Measurements from ENCODE around the gene LPP. TPM values are rescaled to one million over a fixed set of nuclear protein-coding genes. Genes with fewer than 3 reads are reported as not detected.

LPP gene
- total and polyA plus RNA-seq, 4 donors = 11.1 to 219 (median 66.5) TPM

DNA sequence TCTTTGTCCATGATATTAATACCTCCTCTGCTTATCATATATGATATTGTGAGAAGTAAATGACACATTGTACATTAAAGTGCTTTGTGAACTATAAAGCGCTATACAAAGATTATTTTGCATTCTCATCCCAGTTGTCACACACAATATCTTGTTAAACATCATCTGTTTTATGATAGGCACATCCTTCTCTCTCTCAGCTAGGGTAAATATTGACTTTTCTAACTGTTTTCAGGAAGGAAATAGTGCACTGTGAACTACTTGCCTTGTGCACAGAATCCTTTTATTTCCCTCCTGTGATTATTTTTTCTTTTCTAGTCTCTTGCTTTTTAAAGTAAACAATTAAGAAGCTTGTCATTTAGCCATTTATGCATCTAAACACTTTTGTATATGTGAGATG is 388.2 kb downstream of the LPP start:
- Histone ChIP-seq H3K36me3 (ENCODE audit: control insufficient read depth in 4 of 4, insufficient read depth in 4 of 4, low read length in 4 of 4) (no peaks in the 10 kb centered on the region), H3K27ac (ENCODE audit: low read depth in 1 of 2, low read length in 1 of 2) (no peak overlapping the region), H3K4me1 (ENCODE audit: control insufficient read depth in 5 of 5, insufficient read depth in 5 of 5, low read length in 5 of 5) (peaks cover 0 to 8% (median 0%) of the 10 kb centered on the region in 5 donors), H3K9ac (ENCODE audit: insufficient read depth in 1 of 2, low read length in 2 of 2) (no peak overlapping the region), H3K9me3 (ENCODE audit: control insufficient read depth in 4 of 4, insufficient read depth in 3 of 4, low read length in 3 of 4) (no peaks in the 10 kb centered on the region), H3K4me3 (no peak overlapping the region), H3K27me3 (ENCODE audit: control insufficient read depth in 3 of 3, insufficient read depth in 3 of 3, low read length in 2 of 3) (no peaks in the 10 kb centered on the region)
- DNase-seq (peak in 1 of 3 donors; percentile 11), ATAC-seq (ENCODE audit: insufficient read depth, low FRiP score) (no peak)
- TF ChIP-seq, protein P1, sequence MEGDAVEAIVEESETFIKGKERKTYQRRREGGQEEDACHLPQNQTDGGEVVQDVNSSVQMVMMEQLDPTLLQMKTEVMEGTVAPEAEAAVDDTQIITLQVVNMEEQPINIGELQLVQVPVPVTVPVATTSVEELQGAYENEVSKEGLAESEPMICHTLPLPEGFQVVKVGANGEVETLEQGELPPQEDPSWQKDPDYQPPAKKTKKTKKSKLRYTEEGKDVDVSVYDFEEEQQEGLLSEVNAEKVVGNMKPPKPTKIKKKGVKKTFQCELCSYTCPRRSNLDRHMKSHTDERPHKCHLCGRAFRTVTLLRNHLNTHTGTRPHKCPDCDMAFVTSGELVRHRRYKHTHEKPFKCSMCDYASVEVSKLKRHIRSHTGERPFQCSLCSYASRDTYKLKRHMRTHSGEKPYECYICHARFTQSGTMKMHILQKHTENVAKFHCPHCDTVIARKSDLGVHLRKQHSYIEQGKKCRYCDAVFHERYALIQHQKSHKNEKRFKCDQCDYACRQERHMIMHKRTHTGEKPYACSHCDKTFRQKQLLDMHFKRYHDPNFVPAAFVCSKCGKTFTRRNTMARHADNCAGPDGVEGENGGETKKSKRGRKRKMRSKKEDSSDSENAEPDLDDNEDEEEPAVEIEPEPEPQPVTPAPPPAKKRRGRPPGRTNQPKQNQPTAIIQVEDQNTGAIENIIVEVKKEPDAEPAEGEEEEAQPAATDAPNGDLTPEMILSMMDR (IDR thresholded peaks at IDR 0.05; ENCODE audit: control extremely low read depth, extremely low read depth) = no peak
- WGBS, 2 donors = 65 to 80% methylated on average over 1 of the region's 1 CpG

- H3K27me3 ChIP-seq (ENCODE audit: control insufficient read depth in 3 of 3, insufficient read depth in 3 of 3, low read length in 2 of 3) = no peaks in the 10 kb centered on the region
- TF ChIP-seq, protein P1 (IDR thresholded peaks at IDR 0.05; ENCODE audit: control extremely low read depth, extremely low read depth) = no peak
- no peak overlapping the region for H3K27ac ChIP-seq (ENCODE audit: low read depth in 1 of 2, low read length in 1 of 2)
- H3K4me3 ChIP-seq = no peak overlapping the region
- H3K36me3 ChIP-seq (ENCODE audit: control insufficient read depth in 4 of 4, insufficient read depth in 4 of 4, low read length in 4 of 4) = no peaks in the 10 kb centered on the region
- DNase-seq (no peak), ATAC-seq (ENCODE audit: insufficient read depth, low FRiP score) (no peak)
- no peaks in the 10 kb centered on the region for H3K9me3 ChIP-seq (ENCODE audit: control insufficient read depth in 4 of 4, insufficient read depth in 3 of 4, low read length in 3 of 4)
- H3K4me1 ChIP-seq (ENCODE audit: control insufficient read depth in 5 of 5, insufficient read depth in 5 of 5, low read length in 5 of 5) = peaks cover 0 to 10% (median 0%) of the 10 kb centered on the region in 5 donors
- H3K9ac ChIP-seq (ENCODE audit: insufficient read depth in 1 of 2, low read length in 2 of 2) = no peak overlapping the region
Measured at GRCh38 chr3:188544012-188544411, 390.1 kb downstream of the LPP start.

- H3K4me3 ChIP-seq = no peak overlapping the region
- TF ChIP-seq, protein P1 (IDR thresholded peaks at IDR 0.05; ENCODE audit: control extremely low read depth, extremely low read depth) = no peak
- H3K27me3 ChIP-seq (ENCODE audit: control insufficient read depth in 3 of 3, insufficient read depth in 3 of 3, low read length in 2 of 3) = no peaks in the 10 kb centered on the region
- H3K4me1 ChIP-seq (ENCODE audit: control insufficient read depth in 5 of 5, insufficient read depth in 5 of 5, low read length in 5 of 5) = peaks cover 0 to 11% (median 0%) of the 10 kb centered on the region in 5 donors
- ATAC-seq (ENCODE audit: insufficient read depth, low FRiP score) (no peak), DNase-seq (no peak)
- no peaks in the 10 kb centered on the region for H3K36me3 ChIP-seq (ENCODE audit: control insufficient read depth in 4 of 4, insufficient read depth in 4 of 4, low read length in 4 of 4)
- WGBS, 2 donors = 80 to 83% methylated on average over 6 of the region's 6 CpGs
- no peak overlapping the region for H3K9ac ChIP-seq (ENCODE audit: insufficient read depth in 1 of 2, low read length in 2 of 2)
- H3K27ac ChIP-seq (ENCODE audit: low read depth in 1 of 2, low read length in 1 of 2) = no peak overlapping the region
- H3K9me3 ChIP-seq (ENCODE audit: control insufficient read depth in 4 of 4, insufficient read depth in 3 of 4, low read length in 3 of 4) = no peaks in the 10 kb centered on the region
Measured at GRCh38 chr3:188546835-188547670, 393.1 kb downstream of the LPP start.
